Fibroblast of skin of right quadriceps (primary cell): ENCODE data around the gene VAPB.
A peak's percentile ranks its signal among the peaks of the same experiment; 100 is the strongest.

Experiments
- DNase-seq: peaks from one replicate; pipeline ENCODE4 v3.0.0-alpha.2; 2013

The VAPB gene

GRCh38 chr20:58466095-58466708 lies 77.2 kb downstream of the VAPB start:
- DNase-seq: no peak

- DNase-seq: no peak
These were observed 77.9 kb downstream of the VAPB start for GRCh38 chr20:58466729-58467571.

GRCh38 chr20:58467572-58468527 lies 78.8 kb downstream of the VAPB start:
- no peak for DNase-seq

- no peak for DNase-seq
These were observed 80.6 kb downstream of the VAPB start for GRCh38 chr20:58469616-58470015.

GRCh38 chr20:58470336-58471192 lies 81.5 kb downstream of the VAPB start:
- DNase-seq: no peak

- peak; percentile 48 for DNase-seq
These were observed 82.5 kb downstream of the VAPB start for GRCh38 chr20:58471193-58472164.

GRCh38 chr20:58472273-58473018 lies 83.4 kb downstream of the VAPB start:
- no peak for DNase-seq

- DNase-seq: no peak
These were observed 84.7 kb downstream of the VAPB start for GRCh38 chr20:58473453-58474425.

- DNase-seq: no peak
These were observed 86.4 kb downstream of the VAPB start for GRCh38 chr20:58475466-58475865.

- peak; percentile 7 for DNase-seq
These were observed 89.2 kb downstream of the VAPB start for GRCh38 chr20:58478141-58478805.

- no peak for DNase-seq
These were observed 90.9 kb downstream of the VAPB start for GRCh38 chr20:58479726-58480440.

GRCh38 chr20:58480551-58481336 lies 91.7 kb downstream of the VAPB start:
- DNase-seq: no peak

GRCh38 chr20:58481481-58482021 lies 92.5 kb downstream of the VAPB start:
- peak; percentile 27 for DNase-seq

GRCh38 chr20:58482416-58482815 lies 93.4 kb downstream of the VAPB start:
- DNase-seq: peak; percentile 20

GRCh38 chr20:58483051-58483450 lies 94.0 kb downstream of the VAPB start:
- no peak for DNase-seq

- DNase-seq: no peak
These were observed 94.4 kb downstream of the VAPB start for GRCh38 chr20:58483470-58483869.

- DNase-seq: no peak
These were observed 96.4 kb downstream of the VAPB start for GRCh38 chr20:58485393-58485792.
